ENCODE results near the gene NSUN6.

DNA sequence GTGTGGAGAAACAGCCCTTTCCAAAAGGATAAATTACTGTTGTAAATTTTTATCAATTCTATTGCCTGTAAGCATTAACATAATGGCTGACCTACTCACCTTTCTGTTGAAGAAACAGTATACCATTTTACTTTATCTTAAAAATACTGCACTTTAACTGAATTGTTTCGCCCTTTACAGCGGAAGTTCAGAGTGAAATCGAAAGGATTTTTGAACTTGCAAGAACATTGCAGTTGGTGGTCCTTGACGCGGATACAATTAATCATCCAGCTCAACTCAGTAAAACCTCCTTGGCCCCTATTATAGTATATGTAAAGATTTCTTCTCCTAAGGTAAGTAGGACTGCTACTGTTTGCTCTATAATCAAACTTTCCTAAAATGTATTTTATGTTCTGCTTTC, 117.5 kb downstream of the NSUN6 start:
- TF ChIP-seq, protein P1, sequence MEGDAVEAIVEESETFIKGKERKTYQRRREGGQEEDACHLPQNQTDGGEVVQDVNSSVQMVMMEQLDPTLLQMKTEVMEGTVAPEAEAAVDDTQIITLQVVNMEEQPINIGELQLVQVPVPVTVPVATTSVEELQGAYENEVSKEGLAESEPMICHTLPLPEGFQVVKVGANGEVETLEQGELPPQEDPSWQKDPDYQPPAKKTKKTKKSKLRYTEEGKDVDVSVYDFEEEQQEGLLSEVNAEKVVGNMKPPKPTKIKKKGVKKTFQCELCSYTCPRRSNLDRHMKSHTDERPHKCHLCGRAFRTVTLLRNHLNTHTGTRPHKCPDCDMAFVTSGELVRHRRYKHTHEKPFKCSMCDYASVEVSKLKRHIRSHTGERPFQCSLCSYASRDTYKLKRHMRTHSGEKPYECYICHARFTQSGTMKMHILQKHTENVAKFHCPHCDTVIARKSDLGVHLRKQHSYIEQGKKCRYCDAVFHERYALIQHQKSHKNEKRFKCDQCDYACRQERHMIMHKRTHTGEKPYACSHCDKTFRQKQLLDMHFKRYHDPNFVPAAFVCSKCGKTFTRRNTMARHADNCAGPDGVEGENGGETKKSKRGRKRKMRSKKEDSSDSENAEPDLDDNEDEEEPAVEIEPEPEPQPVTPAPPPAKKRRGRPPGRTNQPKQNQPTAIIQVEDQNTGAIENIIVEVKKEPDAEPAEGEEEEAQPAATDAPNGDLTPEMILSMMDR (IDR thresholded peaks at IDR 0.05): no peak
- TF ChIP-seq POLR2A (IDR thresholded peaks at IDR 0.05): no peak
- no peak for TF ChIP-seq POLR2AphosphoS5 (IDR thresholded peaks at IDR 0.05)
- TF ChIP-seq EP300 (IDR thresholded peaks at IDR 0.05; ENCODE audit: low read depth): no peak

Measured in transverse colon (tissue), 4 donors.